Measurements from ENCODE around the gene UCHL1.
"Not testable (repeated sequence)": the region's sequence is repeated elsewhere in the genome, so short reads cannot be mapped to it uniquely, and the experiment has no call there.

The UCHL1 gene

GRCh38 chr4:41236508-41236907 lies 20.2 kb upstream of the UCHL1 start:
- no peak for DNase-seq (ENCODE audit: low spot score)

- DNase-seq (ENCODE audit: low spot score): no peak
These were observed 14.8 kb upstream of the UCHL1 start for GRCh38 chr4:41241919-41242318.

GRCh38 chr4:41245983-41246382 lies 10.7 kb upstream of the UCHL1 start:
- DNase-seq (ENCODE audit: low spot score): no peak

GRCh38 chr4:41256131-41256739 lies 493 bp upstream of the UCHL1 start:
- DNase-seq (ENCODE audit: low spot score): no peak

GRCh38 chr4:41257257-41257901 lies 651 bp downstream of the UCHL1 start:
- peak; percentile 91 for DNase-seq (ENCODE audit: low spot score)

GRCh38 chr4:41257906-41258305 lies 1.2 kb downstream of the UCHL1 start:
- no peak for DNase-seq (ENCODE audit: low spot score)

- peak; percentile 60 for DNase-seq (ENCODE audit: low spot score)
These were observed 2.1 kb downstream of the UCHL1 start for GRCh38 chr4:41258783-41259182.

GRCh38 chr4:41260116-41260733 lies 3.5 kb downstream of the UCHL1 start:
- DNase-seq (ENCODE audit: low spot score): no peak

GRCh38 chr4:41262198-41262597 lies 5.5 kb downstream of the UCHL1 start:
- no peak for DNase-seq (ENCODE audit: low spot score)

- no peak for DNase-seq (ENCODE audit: low spot score)
These were observed 7.5 kb downstream of the UCHL1 start for GRCh38 chr4:41264212-41264611.

- no peak for DNase-seq (ENCODE audit: low spot score)
These were observed 11.3 kb downstream of the UCHL1 start for GRCh38 chr4:41267997-41268396.

- DNase-seq (ENCODE audit: low spot score): no peak
These were observed 12.2 kb downstream of the UCHL1 start for GRCh38 chr4:41268721-41269517.

- no peak for DNase-seq (ENCODE audit: low spot score)
These were observed 13.0 kb downstream of the UCHL1 start for GRCh38 chr4:41269682-41270081.

GRCh38 chr4:41275931-41276330 lies 19.2 kb downstream of the UCHL1 start:
- not testable (repeated sequence) for DNase-seq (ENCODE audit: low spot score)

- DNase-seq (ENCODE audit: low spot score): no peak
These were observed 23.3 kb downstream of the UCHL1 start for GRCh38 chr4:41280010-41280409.

GRCh38 chr4:41281038-41281634 lies 24.4 kb downstream of the UCHL1 start:
- peak; percentile 77 for DNase-seq (ENCODE audit: low spot score)

GRCh38 chr4:41282366-41282765 lies 25.6 kb downstream of the UCHL1 start:
- no peak for DNase-seq (ENCODE audit: low spot score)

GRCh38 chr4:41285202-41285863 lies 28.6 kb downstream of the UCHL1 start:
- DNase-seq (ENCODE audit: low spot score): peak; percentile 48

- DNase-seq (ENCODE audit: low spot score): no peak
These were observed 29.1 kb downstream of the UCHL1 start for GRCh38 chr4:41285864-41286235.

- no peak for DNase-seq (ENCODE audit: low spot score)
These were observed 30.3 kb downstream of the UCHL1 start for GRCh38 chr4:41287005-41287404.

- no peak for DNase-seq (ENCODE audit: low spot score)
These were observed 31.1 kb downstream of the UCHL1 start for GRCh38 chr4:41287852-41288251.

GRCh38 chr4:41288254-41288653 lies 31.5 kb downstream of the UCHL1 start:
- DNase-seq (ENCODE audit: low spot score): no peak
